ENCODE measurements around the gene POGLUT2.

Gene POGLUT2

DNA sequence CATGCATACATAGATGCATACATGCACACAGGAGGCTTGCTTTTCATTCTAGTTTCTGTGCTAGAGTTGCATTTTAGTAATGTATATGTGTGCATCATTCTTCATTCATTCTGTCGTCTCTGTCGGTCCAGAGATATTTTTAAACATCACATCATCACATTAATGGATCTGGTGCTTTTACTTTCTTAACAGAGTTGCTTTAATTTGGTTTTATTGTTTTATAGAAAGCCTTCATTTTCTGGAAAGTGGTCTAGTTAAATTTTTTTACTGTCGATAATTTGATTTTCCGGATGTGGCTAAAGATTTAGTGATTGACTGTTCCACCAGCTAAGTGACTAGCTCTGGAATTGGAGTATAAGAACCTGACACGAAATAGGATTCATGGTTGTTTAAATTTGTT is 17.0 kb upstream of the POGLUT2 start:
- no peaks in the 10 kb centered on the region; the same call in 1 of the 2 replicates for H3K36me3 ChIP-seq (ENCODE audit: insufficient read depth, low read length)
- no peak overlapping the region for H3K27ac ChIP-seq
- H3K9me3 ChIP-seq (ENCODE audit: low read depth, low read length), result no peaks in the 10 kb centered on the region
- TF ChIP-seq EZH2 (IDR thresholded peaks at IDR 0.05), result no peak
- no peak for TF ChIP-seq FOXP2 (optimal IDR thresholded peaks at IDR 0.05; ENCODE audit: control extremely low read depth, extremely low read length, insufficient read depth)
- no peak for TF ChIP-seq POLR2AphosphoS5 (IDR thresholded peaks at IDR 0.05; ENCODE audit: borderline replicate concordance, low read depth, low read length)
- no peak overlapping the region for H3K4me3 ChIP-seq
- no peak for DNase-seq (ENCODE audit: low read depth, low spot score)
- H3K9ac ChIP-seq (ENCODE audit: insufficient read length), result no peak overlapping the region

GRCh38 chr13:102814793-102815192 is 16.0 kb upstream of the POGLUT2 start:
- Histone ChIP-seq H3K9me3 (ENCODE audit: low read depth, low read length) (no peaks in the 10 kb centered on the region), H3K27ac (no peak overlapping the region), H3K9ac (ENCODE audit: insufficient read length) (no peak overlapping the region), H3K4me3 (no peak overlapping the region), H3K36me3 (ENCODE audit: insufficient read depth, low read length) (no peaks in the 10 kb centered on the region; the same call in 1 of the 2 replicates)
- no peak for DNase-seq (ENCODE audit: low read depth, low spot score)
- no peak for TF ChIP-seq POLR2AphosphoS5 (IDR thresholded peaks at IDR 0.05; ENCODE audit: borderline replicate concordance, low read depth, low read length)
- no peak for TF ChIP-seq EZH2 (IDR thresholded peaks at IDR 0.05)
- no peak for TF ChIP-seq FOXP2 (optimal IDR thresholded peaks at IDR 0.05; ENCODE audit: control extremely low read depth, extremely low read length, insufficient read depth)

GRCh38 chr13:102814025-102814607 is 15.3 kb upstream of the POGLUT2 start:
- no peak for TF ChIP-seq POLR2AphosphoS5 (IDR thresholded peaks at IDR 0.05; ENCODE audit: borderline replicate concordance, low read depth, low read length)
- no peak for TF ChIP-seq FOXP2 (optimal IDR thresholded peaks at IDR 0.05; ENCODE audit: control extremely low read depth, extremely low read length, insufficient read depth)
- TF ChIP-seq EZH2 (IDR thresholded peaks at IDR 0.05), result no peak
- no peaks in the 10 kb centered on the region; the same call in 1 of the 2 replicates for H3K36me3 ChIP-seq (ENCODE audit: insufficient read depth, low read length)
- H3K27ac ChIP-seq, result no peak overlapping the region
- no peak for DNase-seq (ENCODE audit: low read depth, low spot score)
- no peaks in the 10 kb centered on the region for H3K9me3 ChIP-seq (ENCODE audit: low read depth, low read length)
- H3K9ac ChIP-seq (ENCODE audit: insufficient read length), result no peak overlapping the region
- H3K4me3 ChIP-seq, result no peak overlapping the region

DNA sequence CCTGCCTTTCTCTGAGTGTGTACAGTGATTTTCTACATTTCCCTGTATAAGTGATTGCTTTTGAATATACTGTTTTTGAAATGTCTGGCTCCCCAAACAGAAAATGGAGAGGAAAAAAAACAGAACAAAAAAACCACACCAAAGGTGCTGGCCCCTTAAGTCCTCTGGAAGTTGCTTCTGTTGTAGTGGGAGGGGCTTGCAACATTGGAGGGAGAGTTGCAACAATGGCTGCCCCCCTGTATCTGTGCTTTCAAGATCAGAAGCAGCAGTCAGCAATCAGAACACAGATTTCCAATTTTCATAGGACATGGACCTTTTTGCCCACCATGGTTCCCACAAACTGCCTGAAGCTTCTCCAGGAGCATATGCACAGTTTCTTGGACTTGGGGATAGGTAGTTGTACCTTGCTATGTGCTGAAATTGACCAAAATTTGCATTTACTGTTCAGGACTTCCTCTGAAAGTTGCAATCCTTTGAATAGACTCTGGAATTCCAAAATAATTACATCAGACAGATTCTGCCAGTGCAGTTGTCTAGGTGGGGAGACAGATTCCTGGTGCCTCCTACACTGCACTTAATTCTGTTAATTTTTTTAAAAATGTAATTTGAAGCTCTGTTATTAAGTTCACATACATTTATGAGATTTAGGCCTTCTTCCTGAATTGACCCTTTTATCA is 14.0 kb upstream of the POGLUT2 start:
- H3K36me3 ChIP-seq (ENCODE audit: insufficient read depth, low read length), result no peaks in the 10 kb centered on the region; the same call in 1 of the 2 replicates

DNA sequence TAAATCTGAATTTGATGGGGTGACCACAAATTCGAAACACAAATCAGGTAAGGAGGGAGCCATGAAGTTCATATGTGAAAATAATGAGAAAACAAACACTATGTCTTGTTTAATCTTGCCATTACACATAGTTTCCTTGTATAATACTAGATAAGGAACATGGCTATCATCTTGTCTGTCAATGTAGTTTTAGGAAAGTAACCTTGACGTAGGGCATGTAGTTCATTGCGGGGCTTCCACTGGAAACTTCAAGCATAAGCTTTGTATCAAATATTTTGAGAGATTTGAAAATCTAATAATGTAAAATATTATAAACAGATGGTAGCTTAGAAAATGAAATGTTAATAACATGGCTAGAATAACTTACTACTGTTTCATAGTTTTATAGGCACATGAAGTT is 8.9 kb upstream of the POGLUT2 start:
- TF ChIP-seq POLR2AphosphoS5 (IDR thresholded peaks at IDR 0.05; ENCODE audit: borderline replicate concordance, low read depth, low read length) (no peak), FOXP2 (optimal IDR thresholded peaks at IDR 0.05; ENCODE audit: control extremely low read depth, extremely low read length, insufficient read depth) (no peak), EZH2 (IDR thresholded peaks at IDR 0.05) (no peak)
- Histone ChIP-seq H3K9ac (ENCODE audit: insufficient read length) (no peak overlapping the region), H3K36me3 (ENCODE audit: insufficient read depth, low read length) (no peaks in the 10 kb centered on the region; the same call in 1 of the 2 replicates)

More for the DNA sequence above, 14.0 kb upstream of the POGLUT2 start:
- no peak overlapping the region for H3K27ac ChIP-seq
- TF ChIP-seq POLR2AphosphoS5 (IDR thresholded peaks at IDR 0.05; ENCODE audit: borderline replicate concordance, low read depth, low read length) (no peak), FOXP2 (optimal IDR thresholded peaks at IDR 0.05; ENCODE audit: control extremely low read depth, extremely low read length, insufficient read depth) (no peak), EZH2 (IDR thresholded peaks at IDR 0.05) (no peak)
- no peak overlapping the region for H3K9ac ChIP-seq (ENCODE audit: insufficient read length)
- no peak for DNase-seq (ENCODE audit: low read depth, low spot score)
- no peaks in the 10 kb centered on the region for H3K9me3 ChIP-seq (ENCODE audit: low read depth, low read length)
- H3K4me3 ChIP-seq, result no peak overlapping the region

GRCh38 chr13:102805680-102806079 is 6.9 kb upstream of the POGLUT2 start:
- Histone ChIP-seq H3K36me3 (ENCODE audit: insufficient read depth, low read length) (no peaks in the 10 kb centered on the region; the same call in 1 of the 2 replicates), H3K9ac (ENCODE audit: insufficient read length) (no peak overlapping the region), H3K9me3 (ENCODE audit: low read depth, low read length) (no peaks in the 10 kb centered on the region), H3K4me3 (no peak overlapping the region), H3K27ac (no peak overlapping the region)
- TF ChIP-seq FOXP2 (optimal IDR thresholded peaks at IDR 0.05; ENCODE audit: control extremely low read depth, extremely low read length, insufficient read depth) (no peak), EZH2 (IDR thresholded peaks at IDR 0.05) (no peak), POLR2AphosphoS5 (IDR thresholded peaks at IDR 0.05; ENCODE audit: borderline replicate concordance, low read depth, low read length) (no peak)
- no peak for DNase-seq (ENCODE audit: low read depth, low spot score)

More for the DNA sequence above, 8.9 kb upstream of the POGLUT2 start:
- Histone ChIP-seq H3K4me3 (no peak overlapping the region), H3K9me3 (ENCODE audit: low read depth, low read length) (no peaks in the 10 kb centered on the region), H3K27ac (no peak overlapping the region)
- no peak for DNase-seq (ENCODE audit: low read depth, low spot score)

- Histone ChIP-seq H3K9ac (ENCODE audit: insufficient read length) (peak overlapping the region; percentile 87), H3K27ac (no peak overlapping the region), H3K9me3 (ENCODE audit: low read depth, low read length) (no peaks in the 10 kb centered on the region), H3K36me3 (ENCODE audit: insufficient read depth, low read length) (no peaks in the 10 kb centered on the region), H3K4me3 (peak overlapping the region; percentile 87)
- TF ChIP-seq EZH2 (IDR thresholded peaks at IDR 0.05) (no peak), POLR2AphosphoS5 (IDR thresholded peaks at IDR 0.05; ENCODE audit: borderline replicate concordance, low read depth, low read length) (peak; percentile 46; the same call in 1 of the 2 replicates), FOXP2 (optimal IDR thresholded peaks at IDR 0.05; ENCODE audit: control extremely low read depth, extremely low read length, insufficient read depth) (no peak)
- DNase-seq (ENCODE audit: low read depth, low spot score), result no peak
Measured at GRCh38 chr13:102800145-102801041, 1.6 kb upstream of the POGLUT2 start.

Measured in SK-N-MC (cell line).